ENCODE measurements around the gene GALNT4. TPM values are rescaled to one million over a fixed set of nuclear protein-coding genes. Genes with fewer than 3 reads are reported as not detected.
A peak's percentile ranks its signal among the peaks of the same experiment; 100 is the strongest.

GALNT4 gene
- total RNA-seq, 1 donor from 2014 or later = 3.8 TPM

GRCh38 chr12:89538897-89539296 is 14.3 kb upstream of the GALNT4 start:
- no peak for DNase-seq (ENCODE audit: extremely low spot score, unreplicated experiment)
- no peak for TF ChIP-seq CTCF (IDR thresholded peaks at IDR 0.05)
- no peak overlapping the region for H3K27ac Mint-ChIP-seq (ENCODE audit: unreplicated experiment)
- H3K36me3 Mint-ChIP-seq (ENCODE audit: unreplicated experiment) = no peaks in the 10 kb centered on the region
- no peak overlapping the region for H3K4me3 Mint-ChIP-seq (ENCODE audit: unreplicated experiment)
- H3K4me1 Mint-ChIP-seq (ENCODE audit: unreplicated experiment) = peaks cover 8% of the 10 kb centered on the region
- H3K27me3 Mint-ChIP-seq (ENCODE audit: unreplicated experiment) = no peaks in the 10 kb centered on the region
- no peaks in the 10 kb centered on the region for H3K9me3 Mint-ChIP-seq (ENCODE audit: unreplicated experiment)

- no peaks in the 10 kb centered on the region for H3K36me3 Mint-ChIP-seq (ENCODE audit: unreplicated experiment)
- H3K9me3 Mint-ChIP-seq (ENCODE audit: unreplicated experiment) = no peaks in the 10 kb centered on the region
- no peak for DNase-seq (ENCODE audit: extremely low spot score, unreplicated experiment)
- TF ChIP-seq CTCF (IDR thresholded peaks at IDR 0.05) = no peak
- no peak overlapping the region for H3K27ac Mint-ChIP-seq (ENCODE audit: unreplicated experiment)
- no peak overlapping the region for H3K4me3 Mint-ChIP-seq (ENCODE audit: unreplicated experiment)
- H3K4me1 Mint-ChIP-seq (ENCODE audit: unreplicated experiment) = peaks cover 4% of the 10 kb centered on the region
- H3K27me3 Mint-ChIP-seq (ENCODE audit: unreplicated experiment) = no peaks in the 10 kb centered on the region
Observed at GRCh38 chr12:89537389-89537788, 12.8 kb upstream of the GALNT4 start.

GRCh38 chr12:89529738-89530137 is 5.1 kb upstream of the GALNT4 start:
- Mint-ChIP-seq H3K9me3 (ENCODE audit: unreplicated experiment) (no peaks in the 10 kb centered on the region), H3K27ac (ENCODE audit: unreplicated experiment) (no peak overlapping the region), H3K36me3 (ENCODE audit: unreplicated experiment) (no peaks in the 10 kb centered on the region), H3K27me3 (ENCODE audit: unreplicated experiment) (no peaks in the 10 kb centered on the region), H3K4me1 (ENCODE audit: unreplicated experiment) (peaks cover 7% of the 10 kb centered on the region), H3K4me3 (ENCODE audit: unreplicated experiment) (no peak overlapping the region)
- TF ChIP-seq CTCF (IDR thresholded peaks at IDR 0.05) = peak; percentile 76
- no peak for DNase-seq (ENCODE audit: extremely low spot score, unreplicated experiment)

- TF ChIP-seq CTCF (IDR thresholded peaks at IDR 0.05) = no peak
- peaks cover 19% of the 10 kb centered on the region for H3K4me1 Mint-ChIP-seq (ENCODE audit: unreplicated experiment)
- no peak overlapping the region for H3K27ac Mint-ChIP-seq (ENCODE audit: unreplicated experiment)
- DNase-seq (ENCODE audit: extremely low spot score, unreplicated experiment) = no peak
- no peaks in the 10 kb centered on the region for H3K9me3 Mint-ChIP-seq (ENCODE audit: unreplicated experiment)
- H3K36me3 Mint-ChIP-seq (ENCODE audit: unreplicated experiment) = peaks cover 2% of the 10 kb centered on the region
- no peaks in the 10 kb centered on the region for H3K27me3 Mint-ChIP-seq (ENCODE audit: unreplicated experiment)
- no peak overlapping the region for H3K4me3 Mint-ChIP-seq (ENCODE audit: unreplicated experiment)
Observed at GRCh38 chr12:89528434-89528833, 3.8 kb upstream of the GALNT4 start.

- H3K4me1 Mint-ChIP-seq (ENCODE audit: unreplicated experiment) = peaks cover 36% of the 10 kb centered on the region
- peak; percentile 91 for DNase-seq (ENCODE audit: extremely low spot score, unreplicated experiment)
- no peaks in the 10 kb centered on the region for H3K9me3 Mint-ChIP-seq (ENCODE audit: unreplicated experiment)
- H3K27me3 Mint-ChIP-seq (ENCODE audit: unreplicated experiment) = no peaks in the 10 kb centered on the region
- TF ChIP-seq CTCF (IDR thresholded peaks at IDR 0.05) = no peak
- H3K36me3 Mint-ChIP-seq (ENCODE audit: unreplicated experiment) = peaks cover 5% of the 10 kb centered on the region
- peak within 1 kb of the TSS; percentile 96 for H3K27ac Mint-ChIP-seq (ENCODE audit: unreplicated experiment)
- H3K4me3 Mint-ChIP-seq (ENCODE audit: unreplicated experiment) = peak within 1 kb of the TSS; percentile 98
Observed at GRCh38 chr12:89525824-89526770, 1.5 kb upstream of the GALNT4 start, which contains the start of gene POC1B. Gene POC1B (minus strand): TSS chr12:89526047. CDS start chr12:89525895, 152 bp downstream.

All from osteocyte (in vitro differentiated cells).